Activated CD4-positive, alpha-beta T cell treated with anti-CD3 and anti-CD28 coated beads, Interleukin-2, amount 10 ng/mL, durations not matched to agents 7 days and 5 days (primary cell): Measurements from ENCODE around the gene LURAP1L. TPM values are rescaled to one million over a fixed set of nuclear protein-coding genes. Genes with fewer than 3 reads are reported as not detected.

Experiments used
- CTCF ChIA-PET: fragments of 350-600 bp; sonication (Branson Sonifier 250); formaldehyde crosslinking; loops from one replicate; lab custom pipeline; 2021; ENCODE audit warnings: antibody characterized with exemption; lab: Charles Lee
- POLR2A ChIA-PET: fragments of 350-600 bp; sonication (Branson Sonifier 250); formaldehyde crosslinking; loops from one replicate; lab custom pipeline; 2021; ENCODE audit warnings: antibody characterized with exemption; lab: Charles Lee
- DNase-seq: peaks from one replicate; pipeline ENCODE4 v3.0.0-alpha.2; 2020
- H3K27ac Mint-ChIP-seq: one replicate; pipeline ENCODE4 v1.8.0; 2021; ENCODE audit warnings: mild to moderate bottlenecking, moderate library complexity, mixed read lengths
- H3K27me3 Mint-ChIP-seq: one replicate; pipeline ENCODE4 v1.8.0; 2021; ENCODE audit warnings: mixed read lengths
- H3K36me3 Mint-ChIP-seq: one replicate; pipeline ENCODE4 v1.8.0; 2021; ENCODE audit warnings: low read depth, mixed read lengths
- H3K4me1 Mint-ChIP-seq: one replicate; pipeline ENCODE4 v1.8.0; 2021; ENCODE audit warnings: mixed read lengths
- H3K4me3 Mint-ChIP-seq: one replicate; pipeline ENCODE4 v1.8.0; 2021; ENCODE audit warnings: mild to moderate bottlenecking, moderate library complexity, mixed read lengths
- H3K9me3 Mint-ChIP-seq: one replicate; pipeline ENCODE4 v1.8.0; 2021; ENCODE audit warnings: mixed read lengths
- total RNA-seq, 2 experiments: library from RNA; stranded (reverse); gene quantifications; one replicate each; pipeline ENCODE4 v1.2.3, GENCODE V29; 2021

Gene LURAP1L
- total RNA-seq, 2 experiments from 2014 or later: not detected

DNA sequence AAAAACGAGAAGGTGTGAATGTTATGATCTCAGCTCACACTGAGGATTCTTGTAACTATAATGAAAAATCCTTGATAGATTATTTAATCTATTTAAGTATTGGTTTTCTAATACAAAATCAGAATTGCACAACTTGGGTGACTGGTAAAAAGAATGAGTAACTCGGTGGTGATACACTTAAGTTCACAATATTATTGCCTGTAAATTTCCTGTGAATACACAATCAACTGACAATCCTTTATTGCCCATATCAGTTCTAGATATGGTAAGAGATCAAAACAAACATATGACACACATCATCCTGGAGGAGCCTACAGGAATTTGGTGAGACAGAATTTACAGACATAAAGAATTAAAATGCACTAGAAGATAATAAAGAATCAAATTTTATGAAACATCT lies 14.1 kb upstream of the LURAP1L start:
- DNase-seq: no peak
- CTCF ChIA-PET: no interaction called here
- Mint-ChIP-seq H3K27me3 (no peaks in the 10 kb centered on the region), H3K36me3 (no peaks in the 10 kb centered on the region), H3K4me3 (no peak overlapping the region), H3K27ac (no peak overlapping the region), H3K9me3 (peaks cover 3% of the 10 kb centered on the region), H3K4me1 (no peaks in the 10 kb centered on the region)
- POLR2A ChIA-PET: no interaction called here

DNA sequence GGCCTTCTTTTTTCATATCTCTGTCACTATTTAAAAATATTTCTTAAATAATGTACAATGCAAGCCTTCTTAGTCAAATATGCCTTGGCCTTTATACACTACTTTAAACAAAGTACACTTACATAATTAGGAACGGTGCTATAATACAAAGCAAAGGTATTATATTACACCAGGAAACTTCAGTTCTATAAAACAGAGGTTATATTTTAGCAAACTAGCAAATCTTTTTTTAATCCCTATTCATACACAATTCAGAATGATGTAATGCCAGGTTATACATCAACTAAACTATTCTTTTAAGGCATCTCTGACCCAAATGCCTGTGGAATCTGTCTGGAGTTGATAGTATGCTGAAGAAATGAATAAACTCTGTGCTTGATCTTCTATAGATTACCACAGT lies 10.7 kb upstream of the LURAP1L start:
- ChIA-PET CTCF (no interaction called here), POLR2A (no interaction called here)
- Mint-ChIP-seq H3K27ac (no peak overlapping the region), H3K9me3 (peaks cover 3% of the 10 kb centered on the region), H3K27me3 (no peaks in the 10 kb centered on the region), H3K4me1 (no peaks in the 10 kb centered on the region), H3K36me3 (no peaks in the 10 kb centered on the region), H3K4me3 (no peak overlapping the region)
- DNase-seq: no peak

GRCh38 chr9:12765088-12765798 lies 9.6 kb upstream of the LURAP1L start:
- no peaks in the 10 kb centered on the region for H3K27me3 Mint-ChIP-seq
- no peak for DNase-seq
- CTCF ChIA-PET: no interaction called here
- H3K4me1 Mint-ChIP-seq: no peaks in the 10 kb centered on the region
- POLR2A ChIA-PET: no interaction called here
- H3K27ac Mint-ChIP-seq: no peak overlapping the region
- H3K36me3 Mint-ChIP-seq: no peaks in the 10 kb centered on the region
- peaks cover 3% of the 10 kb centered on the region for H3K9me3 Mint-ChIP-seq
- H3K4me3 Mint-ChIP-seq: no peak overlapping the region

- DNase-seq: no peak
- H3K4me3 Mint-ChIP-seq: no peak overlapping the region
- H3K27me3 Mint-ChIP-seq: no peaks in the 10 kb centered on the region
- POLR2A ChIA-PET: no interaction called here
- H3K27ac Mint-ChIP-seq: no peak overlapping the region
- H3K9me3 Mint-ChIP-seq: peaks cover 6% of the 10 kb centered on the region
- CTCF ChIA-PET: no interaction called here
- no peaks in the 10 kb centered on the region for H3K4me1 Mint-ChIP-seq
- no peaks in the 10 kb centered on the region for H3K36me3 Mint-ChIP-seq
Observed at GRCh38 chr9:12766357-12766756, 8.5 kb upstream of the LURAP1L start.

GRCh38 chr9:12770261-12770660 lies 4.6 kb upstream of the LURAP1L start:
- Mint-ChIP-seq H3K9me3 (peaks cover 2% of the 10 kb centered on the region), H3K4me1 (no peaks in the 10 kb centered on the region), H3K36me3 (no peaks in the 10 kb centered on the region), H3K27me3 (peaks cover 7% of the 10 kb centered on the region), H3K27ac (no peak overlapping the region), H3K4me3 (no peak overlapping the region)
- POLR2A ChIA-PET: no interaction called here
- no peak for DNase-seq
- CTCF ChIA-PET: no interaction called here

GRCh38 chr9:12771891-12772290 lies 2.9 kb upstream of the LURAP1L start:
- H3K9me3 Mint-ChIP-seq: peaks cover 2% of the 10 kb centered on the region

DNA sequence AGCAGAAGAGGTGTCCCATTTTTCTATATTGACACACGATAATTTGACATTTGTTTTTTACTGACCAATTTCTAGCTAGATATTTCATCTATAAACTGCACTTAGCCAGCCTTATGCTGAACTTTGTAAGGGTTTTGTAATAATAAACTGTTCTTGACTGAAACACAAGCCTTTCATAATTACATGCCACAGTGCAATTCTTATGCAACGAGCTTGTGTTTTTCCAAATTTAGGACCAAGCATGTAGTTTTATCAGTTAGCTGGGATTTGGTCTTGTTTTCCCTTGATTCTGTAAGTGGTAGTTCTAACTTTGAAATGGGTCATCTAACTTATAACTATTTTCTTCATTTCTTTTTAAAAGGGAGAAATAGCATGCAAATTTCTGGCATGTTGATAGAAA lies 1.3 kb upstream of the LURAP1L start:
- no peak for DNase-seq
- Mint-ChIP-seq H3K36me3 (no peaks in the 10 kb centered on the region), H3K27me3 (peaks cover 23% of the 10 kb centered on the region), H3K4me3 (no peak overlapping the region), H3K27ac (no peak overlapping the region), H3K4me1 (peaks cover 2% of the 10 kb centered on the region), H3K9me3 (peaks cover 2% of the 10 kb centered on the region)
- CTCF ChIA-PET: no interaction called here
- POLR2A ChIA-PET: no interaction called here

More at GRCh38 chr9:12771891-12772290, 2.9 kb upstream of the LURAP1L start:
- DNase-seq: no peak
- peaks cover 2% of the 10 kb centered on the region for H3K4me1 Mint-ChIP-seq
- no peaks in the 10 kb centered on the region for H3K36me3 Mint-ChIP-seq
- no peak overlapping the region for H3K27ac Mint-ChIP-seq
- ChIA-PET POLR2A (no interaction called here), CTCF (no interaction called here)
- H3K27me3 Mint-ChIP-seq: peaks cover 21% of the 10 kb centered on the region
- no peak overlapping the region for H3K4me3 Mint-ChIP-seq

- Mint-ChIP-seq H3K36me3 (no peaks in the 10 kb centered on the region), H3K9me3 (no peaks in the 10 kb centered on the region), H3K27ac (no peak overlapping the region), H3K27me3 (peaks cover 23% of the 10 kb centered on the region), H3K4me3 (peak overlapping the region; percentile 25), H3K4me1 (peaks cover 2% of the 10 kb centered on the region)
- CTCF ChIA-PET: no interaction called here
- POLR2A ChIA-PET: no interaction called here
- DNase-seq: no peak
Observed at GRCh38 chr9:12775679-12776512, 1.1 kb downstream of the LURAP1L start.

DNA sequence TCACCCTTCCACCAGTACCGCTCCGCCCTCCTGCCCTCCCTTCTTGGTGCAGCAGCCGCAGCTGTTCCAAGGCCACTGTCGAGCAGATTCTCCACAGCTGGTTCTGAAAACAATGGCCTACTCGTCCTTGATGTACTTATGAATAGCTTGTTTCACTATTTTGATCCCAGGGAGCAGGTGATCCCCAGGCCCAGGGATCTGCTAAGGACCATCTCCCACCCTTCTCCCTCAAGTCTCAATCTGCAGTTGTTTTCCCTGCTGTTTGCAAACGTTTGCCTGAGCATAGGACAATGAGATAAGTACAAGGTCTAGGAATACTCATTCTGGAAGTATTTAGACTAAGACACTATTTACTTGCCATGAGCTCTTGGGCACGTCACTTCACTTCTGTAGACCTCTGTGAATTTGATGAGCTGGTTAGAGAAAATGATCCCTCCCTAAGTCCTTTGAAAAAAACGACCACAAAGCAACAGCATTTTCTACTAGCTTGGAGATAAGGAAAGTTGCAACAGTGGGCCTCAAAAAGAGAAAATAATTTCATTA lies 1.8 kb downstream of the LURAP1L start:
- H3K4me1 Mint-ChIP-seq: peaks cover 2% of the 10 kb centered on the region
- ChIA-PET POLR2A (no interaction called here), CTCF (no interaction called here)
- H3K36me3 Mint-ChIP-seq: no peaks in the 10 kb centered on the region
- peaks cover 23% of the 10 kb centered on the region for H3K27me3 Mint-ChIP-seq
- H3K9me3 Mint-ChIP-seq: no peaks in the 10 kb centered on the region
- no peak for DNase-seq
- H3K4me3 Mint-ChIP-seq: no peak overlapping the region
- no peak overlapping the region for H3K27ac Mint-ChIP-seq

DNA sequence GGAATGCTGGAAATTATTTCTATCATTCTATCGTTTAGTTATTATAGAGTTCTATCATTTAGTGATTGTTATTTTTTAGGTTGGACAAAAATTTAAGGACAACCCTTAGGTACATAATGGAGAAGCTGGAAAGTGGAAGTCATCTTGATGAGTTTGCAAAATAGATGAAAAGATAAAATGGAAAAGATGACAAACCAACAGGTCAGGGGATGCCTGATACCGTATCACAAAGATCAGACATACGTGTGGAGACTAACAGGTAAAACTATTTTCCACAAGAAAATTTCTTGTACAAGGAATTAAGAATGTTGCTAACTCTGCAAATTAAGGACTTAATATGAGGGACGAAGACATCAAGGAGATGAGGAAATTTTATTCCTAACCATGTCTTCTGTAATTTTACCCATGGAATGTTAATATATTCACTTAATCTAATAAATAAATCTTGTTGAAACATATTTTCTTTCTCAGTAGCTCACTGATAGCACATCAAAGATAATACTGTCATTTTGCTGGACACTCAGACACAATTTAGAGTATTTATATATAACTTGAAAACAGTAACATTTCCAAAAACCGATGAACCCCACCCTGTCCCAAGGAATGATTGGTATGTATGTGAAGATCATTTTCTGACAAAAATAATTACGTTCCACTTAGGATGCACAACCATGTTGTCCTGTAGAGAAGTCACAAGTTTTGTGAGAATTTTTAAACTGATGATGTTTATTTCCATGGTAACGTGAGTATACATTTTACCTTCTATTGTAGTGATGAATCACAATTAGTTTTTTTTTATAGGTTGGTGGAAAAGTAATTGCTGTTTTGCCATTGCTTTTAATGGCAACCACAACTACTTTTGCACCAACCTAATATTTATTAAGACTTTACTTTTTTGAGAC lies 2.6 kb downstream of the LURAP1L start:
- CTCF ChIA-PET: no interaction called here
- H3K4me3 Mint-ChIP-seq: no peak overlapping the region
- no peaks in the 10 kb centered on the region for H3K36me3 Mint-ChIP-seq
- POLR2A ChIA-PET: no interaction called here
- peaks cover 23% of the 10 kb centered on the region for H3K27me3 Mint-ChIP-seq
- peaks cover 2% of the 10 kb centered on the region for H3K4me1 Mint-ChIP-seq
- no peaks in the 10 kb centered on the region for H3K9me3 Mint-ChIP-seq
- H3K27ac Mint-ChIP-seq: no peak overlapping the region
- no peak for DNase-seq

DNA sequence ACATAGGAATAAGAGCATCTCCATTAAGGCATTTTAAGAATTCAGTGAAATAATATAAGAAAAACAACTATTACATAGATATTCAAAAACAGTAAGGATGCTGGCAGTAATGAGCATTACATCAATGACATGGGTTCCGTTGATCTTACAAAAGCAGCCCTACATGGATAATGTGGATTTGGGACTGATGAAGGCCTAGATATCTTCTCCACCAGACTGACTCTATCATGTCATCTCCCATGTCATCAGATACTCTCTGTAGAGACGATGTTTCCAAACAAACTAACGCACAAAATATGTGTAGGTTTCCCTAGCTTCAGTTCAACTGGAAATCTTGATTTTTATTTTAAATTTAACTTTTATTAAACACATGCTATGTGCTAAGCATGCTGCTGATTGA lies 3.6 kb downstream of the LURAP1L start:
- H3K4me1 Mint-ChIP-seq: peaks cover 2% of the 10 kb centered on the region
- POLR2A ChIA-PET: no interaction called here
- no peak overlapping the region for H3K27ac Mint-ChIP-seq
- peaks cover 23% of the 10 kb centered on the region for H3K27me3 Mint-ChIP-seq
- H3K36me3 Mint-ChIP-seq: no peaks in the 10 kb centered on the region
- H3K4me3 Mint-ChIP-seq: no peak overlapping the region
- CTCF ChIA-PET: no interaction called here
- DNase-seq: no peak
- no peaks in the 10 kb centered on the region for H3K9me3 Mint-ChIP-seq

GRCh38 chr9:12781226-12781733 lies 6.5 kb downstream of the LURAP1L start:
- Mint-ChIP-seq H3K36me3 (no peaks in the 10 kb centered on the region), H3K27ac (no peak overlapping the region), H3K4me3 (no peak overlapping the region), H3K9me3 (peaks cover 3% of the 10 kb centered on the region), H3K27me3 (peaks cover 8% of the 10 kb centered on the region), H3K4me1 (no peaks in the 10 kb centered on the region)
- CTCF ChIA-PET: interaction anchor here (0.7 kb wide), 1 partner anchor 25 kb away, joined by 3 read pairs; no protein-coding TSS in a partner anchor
- no peak for DNase-seq
- POLR2A ChIA-PET: no interaction called here
